Measurements from ENCODE around the gene NPM3.
"Not testable (repeated sequence)": the region's sequence is repeated elsewhere in the genome, so short reads cannot be mapped to it uniquely, and the experiment has no call there.

Gene NPM3

GRCh38 chr10:101807158-101807557, 23.9 kb upstream of the NPM3 start:
- no peak for DNase-seq (ENCODE audit: low read depth in 2 of 2)

DNA sequence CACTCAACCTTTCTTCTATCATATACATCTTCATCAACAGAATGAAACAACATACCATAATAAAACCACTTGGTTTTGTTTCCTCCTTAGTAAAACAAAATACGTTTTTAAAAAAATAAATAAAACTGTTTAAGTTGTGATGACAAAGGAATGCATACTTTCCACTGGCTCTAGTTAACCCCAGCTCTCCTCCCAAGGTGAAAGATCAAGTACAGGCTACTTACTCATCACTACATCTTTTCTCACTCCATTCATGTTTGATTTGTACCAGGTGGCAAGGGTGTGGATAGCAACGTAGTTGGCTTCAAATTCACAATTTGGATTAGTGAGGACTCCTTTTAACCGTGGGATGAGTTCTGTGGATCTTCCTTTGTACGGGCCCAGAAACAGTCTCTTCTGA, 20.3 kb upstream of the NPM3 start:
- DNase-seq (ENCODE audit: low read depth in 2 of 2) = no peak

GRCh38 chr10:101797403-101798059, 14.3 kb upstream of the NPM3 start:
- DNase-seq (ENCODE audit: low read depth in 2 of 2) = no peak

- no peak for DNase-seq (ENCODE audit: low read depth in 2 of 2)
Observed at GRCh38 chr10:101793526-101793925, 10.3 kb upstream of the NPM3 start.

DNA sequence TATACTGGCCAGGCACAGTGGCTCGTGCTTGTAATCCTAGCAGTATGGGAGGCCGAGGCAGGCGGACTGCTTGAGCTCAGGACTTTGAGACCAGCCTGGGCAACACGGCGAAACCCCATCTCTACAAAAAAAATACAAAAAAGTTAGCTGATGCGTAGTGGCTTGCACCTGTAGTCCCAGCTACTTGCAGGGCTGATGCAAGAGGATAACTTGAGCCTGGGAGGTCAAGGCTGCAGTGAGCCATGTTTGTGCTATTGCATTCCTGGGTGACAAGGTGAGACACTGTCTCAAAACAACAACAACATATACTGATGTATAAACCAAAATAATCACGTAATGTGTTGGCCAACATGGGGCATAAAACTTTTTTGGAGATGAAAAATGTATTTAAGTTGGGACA, 6.4 kb upstream of the NPM3 start:
- no peak for DNase-seq (ENCODE audit: low read depth in 2 of 2)

GRCh38 chr10:101789231-101789630, 6.0 kb upstream of the NPM3 start:
- DNase-seq (ENCODE audit: low read depth in 2 of 2) = not testable (repeated sequence)

- no peak for DNase-seq (ENCODE audit: low read depth in 2 of 2)
Observed at GRCh38 chr10:101785801-101786200, 2.6 kb upstream of the NPM3 start.

- no peak for DNase-seq (ENCODE audit: low read depth in 2 of 2)
Observed at GRCh38 chr10:101784558-101784957, 1.3 kb upstream of the NPM3 start.

DNA sequence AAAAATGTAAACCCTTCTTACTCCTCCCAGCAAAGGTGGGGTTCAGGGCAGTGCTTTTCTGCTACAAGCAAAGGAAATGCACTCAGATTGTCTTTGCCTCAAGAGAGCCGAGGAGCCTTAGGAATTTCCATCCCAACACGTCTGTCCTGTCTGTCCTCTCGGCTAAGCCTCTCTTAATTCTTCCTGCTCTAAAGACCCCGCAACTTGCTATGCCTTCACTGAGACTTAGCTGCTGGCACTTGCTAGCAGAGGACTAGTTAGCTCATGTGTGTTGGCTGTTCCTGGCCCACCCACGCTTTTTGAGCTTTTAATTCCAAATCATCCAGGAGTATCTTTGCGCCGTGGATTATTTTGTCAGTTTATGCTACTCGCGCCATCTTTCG, 481 bp upstream of the NPM3 start:
- DNase-seq (ENCODE audit: low read depth in 2 of 2) = no peak

DNA sequence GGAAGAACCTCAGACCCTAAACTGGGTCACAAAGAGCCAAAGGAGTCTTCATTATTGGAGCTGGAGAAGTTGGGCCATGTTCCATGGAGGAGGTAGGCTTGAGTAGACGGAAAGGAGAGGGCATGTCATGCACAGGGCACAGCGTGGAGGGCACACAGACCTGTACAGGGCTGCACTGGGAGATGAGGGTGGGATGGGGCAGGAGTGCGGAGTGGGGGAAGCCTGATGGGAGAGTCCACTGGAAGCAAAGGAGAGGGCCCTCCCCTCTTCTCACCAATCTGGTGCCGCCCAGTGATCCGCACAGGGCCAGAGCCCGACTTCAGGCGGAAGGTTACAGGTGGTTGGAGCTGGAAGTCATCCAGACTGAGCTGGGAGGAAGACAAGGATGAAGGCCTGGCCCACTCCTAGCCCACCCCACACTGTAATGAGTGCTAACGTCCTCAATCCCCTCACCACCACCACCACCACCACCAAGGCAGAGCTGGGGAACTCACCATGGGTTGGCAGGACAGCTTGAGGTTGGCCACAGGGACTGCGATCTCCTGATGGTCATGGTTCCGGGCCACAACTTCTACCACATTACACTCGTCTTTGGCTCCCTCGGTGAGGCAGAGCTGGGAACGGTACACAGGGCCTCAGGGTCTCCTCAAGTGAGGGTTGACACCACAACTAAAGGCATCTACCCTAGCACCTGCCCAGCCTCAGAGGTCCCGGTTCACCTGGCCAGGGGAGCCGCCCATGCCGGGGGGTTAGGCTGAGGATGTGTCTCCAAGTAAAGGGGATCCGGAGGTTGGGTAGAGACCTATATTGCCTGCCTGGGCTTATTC, 1.0 kb downstream of the NPM3 start:
- DNase-seq (ENCODE audit: low read depth in 2 of 2) = no peak

DNA sequence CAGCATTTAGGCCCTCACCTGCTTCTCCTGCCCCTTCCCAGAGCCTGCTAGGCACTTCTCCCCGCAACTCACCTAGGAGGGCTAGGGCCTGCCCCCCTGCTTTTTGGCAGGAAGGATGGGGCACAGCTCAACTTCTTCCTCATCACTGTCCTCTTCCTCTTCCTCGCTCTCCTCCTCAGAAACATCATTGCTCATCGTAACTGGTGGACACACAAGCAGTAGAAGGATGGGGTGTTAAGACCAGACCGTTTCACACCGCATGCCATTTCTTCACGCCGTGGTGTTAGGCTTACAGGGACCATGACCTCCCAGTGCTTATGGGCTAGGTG, 1.6 kb downstream of the NPM3 start:
- DNase-seq (ENCODE audit: low read depth in 2 of 2) = no peak

GRCh38 chr10:101780818-101781654, 2.2 kb downstream of the NPM3 start:
- DNase-seq (ENCODE audit: low read depth in 2 of 2) = peak; percentile 41 to 55

- DNase-seq (ENCODE audit: low read depth in 2 of 2) = no peak
Observed at GRCh38 chr10:101780187-101780817, 2.9 kb downstream of the NPM3 start.

- peak; percentile 61 to 85 for DNase-seq (ENCODE audit: low read depth in 2 of 2)
Observed at GRCh38 chr10:101779544-101780186, 3.6 kb downstream of the NPM3 start.

DNA sequence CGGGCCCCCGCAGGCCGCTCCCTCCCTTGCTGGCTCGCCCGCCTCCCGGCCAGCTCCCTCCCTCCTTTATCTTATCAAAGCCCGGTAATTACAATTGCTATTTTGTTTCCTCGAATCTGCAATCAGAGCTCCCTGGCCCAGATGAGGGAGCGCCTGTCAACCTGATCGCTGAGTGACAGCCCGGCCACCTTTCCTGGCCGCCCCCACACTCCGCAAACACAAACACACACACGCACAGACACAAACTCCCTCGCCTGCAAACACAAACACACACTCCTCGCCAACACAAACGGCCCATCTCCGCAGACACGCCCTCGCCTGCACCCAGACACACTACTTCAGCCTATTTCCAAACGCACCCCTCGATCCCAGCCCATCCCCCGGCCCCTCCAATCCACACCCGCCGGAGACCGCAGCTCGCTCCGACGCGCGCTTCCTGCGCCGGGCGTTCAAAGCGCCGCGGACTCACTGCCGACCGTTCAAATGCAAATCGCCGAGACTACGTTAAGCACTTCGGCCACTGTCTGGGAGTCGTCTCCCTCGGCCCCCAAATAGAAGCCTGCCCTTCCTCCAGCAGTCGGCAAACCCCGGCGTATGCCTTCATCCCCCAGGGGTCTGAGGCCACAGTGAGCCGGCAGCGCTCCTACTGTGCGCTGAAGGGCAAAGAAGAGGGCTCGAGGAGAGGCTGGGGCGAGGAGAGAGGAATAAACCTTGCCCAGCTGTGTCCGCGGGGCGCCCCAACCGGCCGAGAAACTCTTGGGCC, 4.3 kb downstream of the NPM3 start:
- no peak for DNase-seq (ENCODE audit: low read depth in 2 of 2)

- no peak for DNase-seq (ENCODE audit: low read depth in 2 of 2)
Observed at GRCh38 chr10:101778151-101778780, 5.0 kb downstream of the NPM3 start.

- no peak for DNase-seq (ENCODE audit: low read depth in 2 of 2)
Observed at GRCh38 chr10:101777619-101778145, 5.6 kb downstream of the NPM3 start.

DNA sequence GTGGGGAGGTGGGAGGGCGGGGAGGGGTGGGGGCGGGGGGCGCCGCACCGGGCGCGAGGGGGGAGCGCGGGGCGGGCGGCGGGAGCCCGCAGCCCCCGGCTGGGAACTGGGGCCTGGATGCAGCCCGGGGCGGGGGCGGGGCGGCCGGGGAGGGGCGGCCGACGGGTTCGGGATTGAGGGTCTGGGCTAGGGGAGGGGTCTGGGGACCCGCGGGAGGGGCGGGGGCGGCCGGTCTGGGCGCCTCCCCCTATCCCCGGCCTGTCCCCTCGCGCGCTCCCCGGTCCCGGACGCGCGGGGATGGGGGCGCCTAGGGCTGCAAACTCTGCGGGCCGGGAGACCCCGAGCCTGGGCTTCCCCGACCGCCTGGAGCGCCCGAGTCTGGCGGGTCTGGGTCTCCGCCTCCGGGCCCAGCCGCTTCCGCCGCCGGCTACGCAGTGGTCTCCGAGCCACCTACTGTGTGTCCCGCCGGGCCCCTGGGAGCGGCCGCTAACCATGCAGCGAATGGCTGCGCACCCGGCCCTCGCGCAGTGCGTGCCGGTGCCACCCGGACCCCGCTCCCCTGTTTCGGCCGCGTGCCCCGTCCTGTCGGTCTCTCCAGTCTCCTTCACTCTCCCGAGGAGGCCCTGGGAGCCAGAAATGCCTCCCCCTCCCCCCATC, 7.0 kb downstream of the NPM3 start:
- no peak for DNase-seq (ENCODE audit: low read depth in 2 of 2)

- DNase-seq (ENCODE audit: low read depth in 2 of 2) = no peak
Observed at GRCh38 chr10:101775273-101776160, 7.7 kb downstream of the NPM3 start, which contains the start of gene FGF8. Gene FGF8 (minus strand): TSS chr10:101776114. CDS start chr10:101775900, 214 bp downstream.

Data from stimulated activated CD4-positive, alpha-beta T cell treated with anti-CD3 and anti-CD28 coated beads, Interleukin-1b, Interleukin-23, amount 100 ng/mL, for 1 hour (primary cell).